NCI-H2171 (cell line): ENCODE results near the gene ATAD3C.
"Not testable (repeated sequence)": the region's sequence is repeated elsewhere in the genome, so short reads cannot be mapped to it uniquely, and the experiment has no call there.

ENCODE experiments used
- DNase-seq: peaks from one replicate; lab custom pipeline; 2025; lab: John Stamatoyannopoulos, UW

ATAD3C gene

GRCh38 chr1:1508775-1509464 lies 59.4 kb downstream of the ATAD3C start:
- DNase-seq = not testable (repeated sequence)

- not testable (repeated sequence) for DNase-seq
Observed at GRCh38 chr1:1509465-1509850, 60.0 kb downstream of the ATAD3C start.

GRCh38 chr1:1510912-1511532 lies 61.5 kb downstream of the ATAD3C start:
- no peak for DNase-seq

- peak; percentile 99 for DNase-seq
Observed at GRCh38 chr1:1511533-1512285, 62.2 kb downstream of the ATAD3C start, which contains the start of gene ATAD3A. Gene ATAD3A (plus strand): TSS chr1:1512162. CDS start chr1:1512269, 107 bp downstream.

- not testable (repeated sequence) for DNase-seq
Observed at GRCh38 chr1:1512425-1512824, 62.9 kb downstream of the ATAD3C start.

GRCh38 chr1:1513675-1514074 lies 64.2 kb downstream of the ATAD3C start:
- not testable (repeated sequence) for DNase-seq

GRCh38 chr1:1514376-1514775 lies 64.9 kb downstream of the ATAD3C start:
- not testable (repeated sequence) for DNase-seq

- DNase-seq = not testable (repeated sequence)
Observed at GRCh38 chr1:1516923-1517322, 67.4 kb downstream of the ATAD3C start.

GRCh38 chr1:1517973-1518620 lies 68.6 kb downstream of the ATAD3C start:
- DNase-seq = no peak

GRCh38 chr1:1518621-1519007 lies 69.1 kb downstream of the ATAD3C start:
- DNase-seq = not testable (repeated sequence)
